B cell (primary cell): ENCODE measurements around the gene MOV10L1. TPM values are rescaled to one million over a fixed set of nuclear protein-coding genes. Genes with fewer than 3 reads are reported as not detected.
A peak's percentile ranks its signal among the peaks of the same experiment; 100 is the strongest.

Experiments
- ATAC-seq: fragments of 200-7000 bp; cut with Tn5 transposase; one replicate; pipeline ENCODE4 v1.10.0; 2021; ENCODE audit warnings: low read depth, mild to moderate bottlenecking, moderate number of reproducible peaks, moderate library complexity
- CTCF ChIA-PET: fragments of 350-600 bp; sonication (Branson Sonifier 250); formaldehyde crosslinking; loops from one replicate; lab custom pipeline; 2021; ENCODE audit warnings: antibody characterized with exemption, inconsistent platforms; lab: Charles Lee
- POLR2A ChIA-PET: fragments of 350-600 bp; sonication (Branson Sonifier 250); formaldehyde crosslinking; loops from one replicate; lab custom pipeline; 2021; ENCODE audit warnings: antibody characterized with exemption; lab: Charles Lee
- DNase-seq: peaks from one replicate; pipeline ENCODE4 v3.0.0; 2013
- H2AFZ ChIP-seq: 2 replicates; pipeline ENCODE4 v1.6.1; 2012; ENCODE audit warnings: mild to moderate bottlenecking, low read depth, low read length; ENCODE audit not compliant: insufficient read depth, poor library complexity, severe bottlenecking
- H3K27ac ChIP-seq, 2 donors: 1 replicate in 1 of 2; 2 replicates in 1 of 2; pipeline ENCODE4 v1.5.1; 2012 to 2013; ENCODE audit warnings: low read length in 2 of 2, mild to moderate bottlenecking in 2 of 2, moderate library complexity in 1 of 2
- H3K27me3 ChIP-seq, 4 experiments: fragments of 200-600 bp in 1 of 4; sonication (generic) in 1 of 4; replicated peaks in 1 of 4; 1 replicate in 2 of 4; 2 replicates in 2 of 4; pipeline versions ENCODE4 v1.6.1 to v1.7.0; 2013 to 2016; ENCODE audit warnings: low read length in 3 of 4, mild to moderate bottlenecking in 2 of 4, mixed read lengths in 1 of 4, moderate library complexity in 1 of 4; ENCODE audit not compliant: insufficient read depth in 4 of 4, control insufficient read depth in 3 of 4; ENCODE audit errors: control extremely low read depth in 1 of 4
- H3K36me3 ChIP-seq, 2 experiments: replicated peaks in 1 of 2; 1 replicate in 1 of 2; 2 replicates in 1 of 2; pipeline versions ENCODE4 v1.6.1 to v1.7.1; 2013; ENCODE audit warnings: low read length in 1 of 2; ENCODE audit not compliant: insufficient read depth in 2 of 2, control insufficient read depth in 1 of 2; ENCODE audit errors: control extremely low read depth in 1 of 2, extremely low read depth in 1 of 2
- H3K4me1 ChIP-seq, 2 donors: fragments of 200-600 bp in 1 of 2; sonication (generic) in 1 of 2; 1 replicate in 1 of 2; 2 replicates in 1 of 2; pipeline versions ENCODE4 v1.5.1 to v1.6.1; 2013 to 2017; ENCODE audit warnings: low read length in 2 of 2; ENCODE audit not compliant: control insufficient read depth in 2 of 2, insufficient read depth in 2 of 2
- H3K4me2 ChIP-seq: replicated peaks from 2 replicates; pipeline ENCODE3; 2012; ENCODE audit warnings: mild to moderate bottlenecking, low read depth, low read length; ENCODE audit not compliant: poor library complexity, severe bottlenecking
- H3K4me3 ChIP-seq, 5 experiments: fragments of 200-600 bp in 1 of 5; sonication (generic) in 1 of 5; 1 replicate in 3 of 5; 2 replicates in 2 of 5; pipeline versions ENCODE4 v1.5.1 to v1.7.0; 2011 to 2016; ENCODE audit warnings: low read length in 4 of 5, mild to moderate bottlenecking in 4 of 5, low read depth in 2 of 5, control low read depth in 1 of 5, moderate library complexity in 1 of 5; ENCODE audit not compliant: insufficient read depth in 1 of 5; ENCODE audit errors: control extremely low read depth in 1 of 5, extremely low read depth in 1 of 5
- H3K79me2 ChIP-seq: fragments of 200-600 bp; sonication (generic); one replicate; pipeline ENCODE4 v1.6.0; 2016; ENCODE audit warnings: low read length; ENCODE audit not compliant: control insufficient read depth, insufficient read depth
- H3K9ac ChIP-seq: fragments of 200-600 bp; sonication (generic); 2 replicates; pipeline ENCODE4 v1.6.1; 2017; ENCODE audit warnings: mild to moderate bottlenecking, low read length, moderate library complexity
- H3K9me3 ChIP-seq, 3 donors: one replicate each; pipeline versions ENCODE4 v1.6.1 to v1.7.1; 2013; ENCODE audit warnings: low read length in 2 of 3; ENCODE audit not compliant: control insufficient read depth in 2 of 3, insufficient read depth in 1 of 3; ENCODE audit errors: control extremely low read depth in 1 of 3
- H4K20me1 ChIP-seq: 2 replicates; pipeline ENCODE4 v1.6.0; 2012; ENCODE audit warnings: mild to moderate bottlenecking, low read length; ENCODE audit not compliant: insufficient read depth, control insufficient read depth, poor library complexity, severe bottlenecking
- H3K27ac Mint-ChIP-seq: one replicate; pipeline ENCODE4 v1.8.0; 2021; ENCODE audit warnings: mixed read lengths
- H3K27me3 Mint-ChIP-seq: one replicate; pipeline ENCODE4 v1.8.0; 2021; ENCODE audit warnings: mixed read lengths
- H3K4me1 Mint-ChIP-seq: one replicate; pipeline ENCODE4 v1.8.0; 2021; ENCODE audit warnings: mixed read lengths
- H3K4me3 Mint-ChIP-seq: one replicate; pipeline ENCODE4 v1.8.0; 2021; ENCODE audit warnings: mixed read lengths
- H3K9me3 Mint-ChIP-seq: one replicate; pipeline ENCODE4 v1.8.0; 2022; ENCODE audit warnings: mixed read lengths; ENCODE audit not compliant: insufficient read depth
- EZH2 ChIP-seq: IDR thresholded peaks from 2 replicates; pipeline ENCODE4 v1.6.1; 2012; ENCODE audit warnings: borderline replicate concordance, low read depth, mild to moderate bottlenecking, moderate library complexity, low read length; ENCODE audit not compliant: insufficient read depth, poor library complexity, severe bottlenecking
- WGBS: methylation state at CpG from one replicate; pipeline ENCODE4 v1.1.5; 2013; ENCODE audit warnings: missing lambda C conversion rate; ENCODE audit not compliant: insufficient coverage; 5-methylcytosine and 5-hydroxymethylcytosine counted together
- intact Hi-C: fragments of 100-400 bp; cut with micrococcal nuclease; formaldehyde crosslinking; loops from one replicate; pipeline ENCODE4 v1.10.0; 2022
- polyA plus RNA-seq: library from polyadenylated mRNA; depleted of rRNA; stranded (reverse); fragments of >200 nt; gene quantifications from 2 replicates; pipeline ENCODE4 v1.2.3, GENCODE V29; 2012
- total RNA-seq, 2 donors: library from RNA; stranded (reverse); fragments of 120-200 nt in 1 of 2; gene quantifications; 1 replicate in 1 of 2; 2 replicates in 1 of 2; pipeline versions ENCODE4 v1.2.3 to v1.2.4, GENCODE V29; 2013 to 2022
- TF ChIP-seq, protein P1 (sequence below): fragments of 200-600 bp; IDR thresholded peaks from one replicate; pipeline ENCODE4 v1.8.0; 2022; ENCODE audit warnings: antibody characterized with exemption, mild to moderate bottlenecking

MOV10L1 gene
- total and polyA plus RNA-seq, 2 donors (not counting 1 experiment from before 2014, with no cell fraction given): not detected

DNA sequence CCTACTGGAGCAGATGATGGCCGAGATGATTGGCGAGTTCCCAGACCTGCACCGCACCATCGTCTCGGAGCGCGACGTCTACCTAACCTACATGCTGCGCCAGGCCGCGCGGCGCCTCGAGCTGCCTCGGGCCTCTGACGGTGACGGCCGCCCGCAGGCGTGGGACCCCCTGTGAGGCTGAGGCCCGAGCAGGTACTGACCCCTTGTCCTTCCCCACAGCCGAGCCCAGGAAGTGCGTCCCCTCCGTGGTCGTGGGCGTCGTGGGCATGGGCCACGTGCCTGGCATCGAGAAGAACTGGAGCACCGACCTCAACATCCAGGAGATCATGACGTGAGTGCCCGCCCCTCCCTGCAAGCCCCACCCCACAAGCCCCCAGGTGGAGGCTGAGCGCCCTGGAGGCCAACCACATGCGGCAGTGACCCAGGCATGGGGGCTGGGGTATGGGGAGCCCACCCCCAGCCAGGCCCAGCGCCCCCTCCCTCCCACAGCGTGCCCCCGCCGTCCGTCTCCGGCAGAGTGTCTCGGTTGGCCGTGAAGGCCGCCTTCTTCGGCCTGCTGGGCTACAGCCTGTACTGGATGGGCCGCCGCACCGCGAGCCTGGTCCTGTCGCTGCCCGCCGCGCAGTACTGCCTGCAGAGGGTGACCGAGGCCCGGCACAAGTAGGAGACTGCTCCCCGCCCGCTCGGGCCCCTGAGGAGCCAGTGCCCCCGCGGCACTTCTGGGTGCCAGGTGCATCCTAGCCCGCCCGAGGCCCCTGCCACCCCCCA lies 108.2 kb downstream of the MOV10L1 start:
- CTCF ChIA-PET: no interaction called here
- Mint-ChIP-seq H3K27me3 (no peaks in the 10 kb centered on the region), H3K4me3 (peak overlapping the region; percentile 67), H3K4me1 (peaks cover 26% of the 10 kb centered on the region), H3K9me3 (no peaks in the 10 kb centered on the region), H3K27ac (peak overlapping the region; percentile 41)
- DNase-seq: peak; percentile 32
- POLR2A ChIA-PET: interaction anchor here (0.6 to 1.0 kb wide), 4 partner anchors 8 to 44 kb away, joined by 3 to 9 read pairs (median 5); no protein-coding TSS in a partner anchor
- Histone ChIP-seq H3K9me3 (no peaks in the 10 kb centered on the region), H3K79me2 (peaks cover 41% of the 10 kb centered on the region), H3K4me1 (peaks cover 42 to 52% of the 10 kb centered on the region in 2 donors), H3K27ac (no peak overlapping the region), H3K4me2 (no peak overlapping the region), H3K4me3 (no peak overlapping the region), H3K27me3 (no peaks in the 10 kb centered on the region), H4K20me1 (peaks cover 13% of the 10 kb centered on the region), H2AFZ (no peak overlapping the region), H3K36me3 (peaks cover 0 to 30% of the 10 kb centered on the region in 2 experiments), H3K9ac (no peak overlapping the region)
- TF ChIP-seq EZH2: no peak
- TF ChIP-seq, protein P1, sequence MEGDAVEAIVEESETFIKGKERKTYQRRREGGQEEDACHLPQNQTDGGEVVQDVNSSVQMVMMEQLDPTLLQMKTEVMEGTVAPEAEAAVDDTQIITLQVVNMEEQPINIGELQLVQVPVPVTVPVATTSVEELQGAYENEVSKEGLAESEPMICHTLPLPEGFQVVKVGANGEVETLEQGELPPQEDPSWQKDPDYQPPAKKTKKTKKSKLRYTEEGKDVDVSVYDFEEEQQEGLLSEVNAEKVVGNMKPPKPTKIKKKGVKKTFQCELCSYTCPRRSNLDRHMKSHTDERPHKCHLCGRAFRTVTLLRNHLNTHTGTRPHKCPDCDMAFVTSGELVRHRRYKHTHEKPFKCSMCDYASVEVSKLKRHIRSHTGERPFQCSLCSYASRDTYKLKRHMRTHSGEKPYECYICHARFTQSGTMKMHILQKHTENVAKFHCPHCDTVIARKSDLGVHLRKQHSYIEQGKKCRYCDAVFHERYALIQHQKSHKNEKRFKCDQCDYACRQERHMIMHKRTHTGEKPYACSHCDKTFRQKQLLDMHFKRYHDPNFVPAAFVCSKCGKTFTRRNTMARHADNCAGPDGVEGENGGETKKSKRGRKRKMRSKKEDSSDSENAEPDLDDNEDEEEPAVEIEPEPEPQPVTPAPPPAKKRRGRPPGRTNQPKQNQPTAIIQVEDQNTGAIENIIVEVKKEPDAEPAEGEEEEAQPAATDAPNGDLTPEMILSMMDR: no peak
- intact Hi-C loops: no loop called here
- WGBS: 93% methylated on average over 50 of the region's 61 CpGs
- ATAC-seq: no peak

DNA sequence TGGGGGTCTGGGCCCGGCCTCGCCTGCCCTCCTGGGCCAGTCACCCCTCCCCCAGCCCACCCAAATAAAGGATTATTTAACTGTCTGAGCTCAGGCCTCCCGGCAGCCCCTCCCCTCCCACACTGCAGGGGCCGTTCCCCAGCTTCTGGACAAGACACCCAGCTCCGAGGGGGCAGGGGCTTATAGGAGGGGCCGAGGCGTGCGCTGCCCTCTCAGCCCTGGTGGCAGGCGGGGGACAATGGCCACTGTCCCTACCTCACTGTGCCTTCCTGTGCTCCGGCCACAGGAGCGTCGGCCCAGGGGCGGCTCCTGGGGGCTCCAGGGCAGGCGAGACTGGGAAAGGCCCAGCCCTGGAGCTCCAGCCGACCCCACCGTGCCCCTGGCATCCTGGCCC lies 108.8 kb downstream of the MOV10L1 start:
- 96% methylated on average over 13 of the region's 16 CpGs for WGBS
- H3K79me2 ChIP-seq: peaks cover 41% of the 10 kb centered on the region
- H3K9ac ChIP-seq: no peak overlapping the region
- Mint-ChIP-seq H3K4me1 (peaks cover 28% of the 10 kb centered on the region), H3K27ac (no peak overlapping the region), H3K27me3 (no peaks in the 10 kb centered on the region), H3K9me3 (no peaks in the 10 kb centered on the region), H3K4me3 (no peak overlapping the region)
- H3K27me3 ChIP-seq: no peaks in the 10 kb centered on the region
- H3K4me3 ChIP-seq: no peak overlapping the region
- intact Hi-C loops: no loop called here
- peaks cover 36 to 46% of the 10 kb centered on the region in 2 donors for H3K4me1 ChIP-seq
- ATAC-seq (no peak), DNase-seq (no peak)
- peaks cover 7% of the 10 kb centered on the region for H4K20me1 ChIP-seq
- H3K27ac ChIP-seq: no peak overlapping the region
- ChIA-PET POLR2A (interaction anchor here (0.6 to 1.0 kb wide), 4 partner anchors 8 to 133 kb away, joined by 3 to 9 read pairs (median 4); no protein-coding TSS in a partner anchor), CTCF (interaction anchor here (1.0 kb wide), 1 partner anchor 27 kb away, joined by 3 read pairs; no protein-coding TSS in a partner anchor)
- TF ChIP-seq, protein P1: no peak
- no peak for TF ChIP-seq EZH2
- no peak overlapping the region for H2AFZ ChIP-seq
- H3K9me3 ChIP-seq: no peaks in the 10 kb centered on the region
- H3K36me3 ChIP-seq: peaks cover 5 to 32% of the 10 kb centered on the region in 2 experiments
- no peak overlapping the region for H3K4me2 ChIP-seq
